ENCODE data around the gene HNRNPA3. TPM values are rescaled to one million over a fixed set of nuclear protein-coding genes. Genes with fewer than 3 reads are reported as not detected.

HNRNPA3 gene
- total RNA-seq, 1 donor from 2014 or later = 136 TPM

DNA sequence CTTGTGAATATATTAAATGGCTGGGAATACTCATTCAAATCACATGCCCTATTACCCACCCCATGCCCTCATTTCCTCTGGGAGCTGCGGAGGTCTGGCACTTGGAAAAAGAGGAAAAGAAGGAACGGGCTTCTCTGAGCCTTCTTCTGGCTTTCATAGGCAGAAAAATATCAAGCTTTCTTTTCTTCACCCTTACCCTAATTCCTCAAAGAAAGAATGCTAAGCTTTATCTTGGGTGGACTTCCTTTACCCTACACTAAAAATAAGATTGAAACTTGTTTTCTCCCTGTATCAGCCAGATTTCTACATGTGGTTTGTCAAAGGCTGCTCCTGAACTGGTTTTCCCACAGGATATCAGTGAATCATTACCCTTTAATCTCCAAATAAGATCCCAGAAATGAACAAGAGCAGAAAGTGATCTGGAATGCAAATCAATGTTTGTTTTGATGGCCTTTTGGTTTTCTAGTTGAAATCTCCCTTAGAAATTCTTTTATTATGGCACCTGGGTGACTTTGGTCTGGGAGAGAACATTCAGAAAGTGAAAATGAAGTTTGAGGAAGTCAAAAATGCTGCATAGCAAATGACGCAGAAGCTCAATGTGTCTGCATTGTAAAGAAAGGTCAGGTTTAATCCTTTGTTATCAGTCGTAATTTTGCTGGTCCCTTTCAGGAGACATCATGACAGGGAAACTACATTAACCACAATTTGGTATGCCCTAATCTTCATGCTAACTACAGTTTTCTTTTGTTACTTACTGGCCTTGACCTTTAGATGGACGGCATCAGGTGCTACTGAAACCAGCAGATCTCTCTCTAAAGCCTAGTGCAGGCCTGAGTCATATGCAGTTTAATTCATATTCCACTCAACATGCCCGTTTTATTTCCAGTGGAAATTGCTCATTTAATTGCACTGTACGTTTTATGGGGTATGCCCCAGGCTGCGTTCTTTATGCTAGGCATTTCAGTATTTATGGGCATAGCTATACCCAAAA, 46.6 kb upstream of the HNRNPA3 start:
- Mint-ChIP-seq H3K27me3 (ENCODE audit: unreplicated experiment) (no peaks in the 10 kb centered on the region), H3K27ac (ENCODE audit: unreplicated experiment) (no peak overlapping the region), H3K36me3 (ENCODE audit: unreplicated experiment) (no peaks in the 10 kb centered on the region), H3K9me3 (ENCODE audit: unreplicated experiment) (no peaks in the 10 kb centered on the region), H3K4me3 (ENCODE audit: unreplicated experiment) (peak overlapping the region; percentile 24), H3K4me1 (ENCODE audit: unreplicated experiment) (peaks cover 15% of the 10 kb centered on the region)
- TF ChIP-seq, protein P1, sequence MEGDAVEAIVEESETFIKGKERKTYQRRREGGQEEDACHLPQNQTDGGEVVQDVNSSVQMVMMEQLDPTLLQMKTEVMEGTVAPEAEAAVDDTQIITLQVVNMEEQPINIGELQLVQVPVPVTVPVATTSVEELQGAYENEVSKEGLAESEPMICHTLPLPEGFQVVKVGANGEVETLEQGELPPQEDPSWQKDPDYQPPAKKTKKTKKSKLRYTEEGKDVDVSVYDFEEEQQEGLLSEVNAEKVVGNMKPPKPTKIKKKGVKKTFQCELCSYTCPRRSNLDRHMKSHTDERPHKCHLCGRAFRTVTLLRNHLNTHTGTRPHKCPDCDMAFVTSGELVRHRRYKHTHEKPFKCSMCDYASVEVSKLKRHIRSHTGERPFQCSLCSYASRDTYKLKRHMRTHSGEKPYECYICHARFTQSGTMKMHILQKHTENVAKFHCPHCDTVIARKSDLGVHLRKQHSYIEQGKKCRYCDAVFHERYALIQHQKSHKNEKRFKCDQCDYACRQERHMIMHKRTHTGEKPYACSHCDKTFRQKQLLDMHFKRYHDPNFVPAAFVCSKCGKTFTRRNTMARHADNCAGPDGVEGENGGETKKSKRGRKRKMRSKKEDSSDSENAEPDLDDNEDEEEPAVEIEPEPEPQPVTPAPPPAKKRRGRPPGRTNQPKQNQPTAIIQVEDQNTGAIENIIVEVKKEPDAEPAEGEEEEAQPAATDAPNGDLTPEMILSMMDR (IDR thresholded peaks at IDR 0.05) = no peak
- no peak for DNase-seq (ENCODE audit: extremely low spot score, unreplicated experiment)

DNA sequence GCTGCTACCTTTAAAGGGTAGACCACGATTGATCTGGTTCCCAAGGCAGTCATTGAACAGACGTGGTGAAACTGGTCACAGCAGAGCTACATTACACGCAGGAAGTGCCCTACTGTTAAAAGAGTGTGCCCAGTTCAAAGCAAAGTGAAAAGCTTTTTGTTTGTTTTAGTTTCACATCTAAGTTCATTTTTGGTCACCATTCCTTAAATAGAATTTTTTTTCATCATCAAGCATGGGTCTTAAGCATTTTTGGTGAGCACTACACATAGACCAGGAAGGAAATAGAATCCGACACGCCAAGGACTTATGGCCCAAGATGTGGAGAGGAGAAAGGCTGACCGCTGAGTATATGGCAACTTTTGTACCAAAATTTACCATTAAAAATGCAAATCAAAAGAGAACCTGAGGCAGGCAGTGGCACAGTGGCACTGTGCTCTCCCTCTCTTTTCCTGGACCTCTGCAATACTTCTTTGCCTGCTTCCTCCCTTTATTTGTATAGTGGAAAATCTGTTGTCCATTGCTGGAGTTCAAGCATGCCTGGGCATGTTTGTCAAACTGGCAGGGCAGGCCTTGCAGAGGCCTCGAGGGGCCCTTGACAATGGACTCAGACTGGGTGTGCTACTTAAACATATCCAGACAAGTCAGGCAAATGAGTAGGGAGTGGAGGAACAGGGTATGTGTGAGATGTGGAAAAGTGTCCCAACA, 42.6 kb upstream of the HNRNPA3 start:
- peak overlapping the region; percentile 54 for H3K27ac Mint-ChIP-seq (ENCODE audit: unreplicated experiment)
- H3K4me3 Mint-ChIP-seq (ENCODE audit: unreplicated experiment) = no peak overlapping the region
- TF ChIP-seq, protein P1 (IDR thresholded peaks at IDR 0.05) = no peak
- no peaks in the 10 kb centered on the region for H3K36me3 Mint-ChIP-seq (ENCODE audit: unreplicated experiment)
- no peaks in the 10 kb centered on the region for H3K27me3 Mint-ChIP-seq (ENCODE audit: unreplicated experiment)
- H3K4me1 Mint-ChIP-seq (ENCODE audit: unreplicated experiment) = peaks cover 18% of the 10 kb centered on the region
- no peak for DNase-seq (ENCODE audit: extremely low spot score, unreplicated experiment)
- H3K9me3 Mint-ChIP-seq (ENCODE audit: unreplicated experiment) = no peaks in the 10 kb centered on the region

DNA sequence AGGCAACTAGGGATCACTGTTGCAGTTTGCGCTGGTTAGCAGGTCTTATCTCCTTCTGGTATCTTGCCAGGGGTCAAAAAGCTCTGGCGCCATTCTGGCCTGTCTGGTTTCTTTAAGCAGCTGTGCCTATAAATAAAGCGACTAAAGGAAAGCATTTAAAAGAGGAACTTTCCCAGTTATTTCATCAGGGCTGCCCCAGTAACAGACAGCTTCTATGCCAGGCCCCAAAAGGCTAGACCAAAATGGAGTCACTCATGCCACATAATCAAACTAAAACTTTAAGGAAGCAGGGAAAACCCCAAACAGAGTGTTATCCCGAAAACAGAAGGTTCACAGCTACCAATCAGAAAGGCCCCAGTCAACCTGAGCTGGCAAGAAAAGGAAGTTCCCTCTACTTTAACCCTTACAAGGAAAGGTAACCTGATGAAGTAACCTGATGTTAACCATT, 41.2 kb upstream of the HNRNPA3 start:
- Mint-ChIP-seq H3K4me3 (ENCODE audit: unreplicated experiment) (no peak overlapping the region), H3K36me3 (ENCODE audit: unreplicated experiment) (no peaks in the 10 kb centered on the region), H3K9me3 (ENCODE audit: unreplicated experiment) (no peaks in the 10 kb centered on the region), H3K4me1 (ENCODE audit: unreplicated experiment) (peaks cover 22% of the 10 kb centered on the region), H3K27ac (ENCODE audit: unreplicated experiment) (no peak overlapping the region), H3K27me3 (ENCODE audit: unreplicated experiment) (no peaks in the 10 kb centered on the region)
- TF ChIP-seq, protein P1 (IDR thresholded peaks at IDR 0.05) = no peak
- DNase-seq (ENCODE audit: extremely low spot score, unreplicated experiment) = no peak

DNA sequence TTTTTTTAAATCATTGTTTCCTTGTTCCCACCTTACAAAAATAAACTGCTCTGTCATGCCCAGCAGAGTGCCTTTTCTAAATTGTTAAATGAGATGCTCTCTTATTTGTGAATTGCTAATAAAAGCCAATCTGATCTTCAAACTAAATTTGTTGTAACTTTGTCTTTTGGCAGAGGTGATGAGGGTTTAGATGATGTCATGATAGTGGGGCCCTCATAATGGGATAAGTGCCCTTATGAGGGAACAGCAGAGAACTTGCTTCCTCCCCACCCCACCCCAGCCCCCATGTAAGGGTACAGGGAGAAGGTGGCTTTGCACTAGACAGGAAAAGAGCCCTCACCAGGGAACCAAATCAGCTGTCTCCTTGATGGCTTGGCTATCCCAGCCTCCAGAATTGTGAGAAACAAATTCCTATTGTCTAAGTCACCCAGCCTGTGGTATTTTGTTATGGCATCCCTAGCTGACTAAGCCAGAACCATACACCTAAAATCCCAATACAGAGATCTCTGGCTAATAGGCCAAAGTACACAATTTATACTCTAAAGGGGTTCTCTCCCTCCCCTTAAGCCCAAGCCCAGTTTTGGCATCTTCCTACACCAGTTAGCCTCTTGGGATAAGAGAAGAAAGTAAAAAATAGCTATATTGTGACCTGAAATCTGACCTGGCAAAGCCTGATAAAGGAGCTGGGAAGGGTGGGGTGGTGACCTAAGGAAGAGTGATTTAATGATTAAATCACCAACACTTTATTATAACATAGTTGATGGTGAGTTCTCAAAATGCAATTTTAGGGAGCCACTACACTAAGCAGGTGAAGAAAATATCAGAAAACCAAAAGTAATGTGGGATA, 40.3 kb upstream of the HNRNPA3 start:
- TF ChIP-seq, protein P1 (IDR thresholded peaks at IDR 0.05) = no peak
- H3K27me3 Mint-ChIP-seq (ENCODE audit: unreplicated experiment) = no peaks in the 10 kb centered on the region
- no peak overlapping the region for H3K27ac Mint-ChIP-seq (ENCODE audit: unreplicated experiment)
- no peaks in the 10 kb centered on the region for H3K9me3 Mint-ChIP-seq (ENCODE audit: unreplicated experiment)
- H3K36me3 Mint-ChIP-seq (ENCODE audit: unreplicated experiment) = no peaks in the 10 kb centered on the region
- H3K4me1 Mint-ChIP-seq (ENCODE audit: unreplicated experiment) = peaks cover 23% of the 10 kb centered on the region
- DNase-seq (ENCODE audit: extremely low spot score, unreplicated experiment) = no peak
- no peak overlapping the region for H3K4me3 Mint-ChIP-seq (ENCODE audit: unreplicated experiment)
